ENCODE measurements around the gene BMPR1B. TPM values are rescaled to one million over a fixed set of nuclear protein-coding genes. Genes with fewer than 3 reads are reported as not detected.

BMPR1B gene
- total RNA-seq, 1 donor from 2014 or later: 5.6 TPM

DNA sequence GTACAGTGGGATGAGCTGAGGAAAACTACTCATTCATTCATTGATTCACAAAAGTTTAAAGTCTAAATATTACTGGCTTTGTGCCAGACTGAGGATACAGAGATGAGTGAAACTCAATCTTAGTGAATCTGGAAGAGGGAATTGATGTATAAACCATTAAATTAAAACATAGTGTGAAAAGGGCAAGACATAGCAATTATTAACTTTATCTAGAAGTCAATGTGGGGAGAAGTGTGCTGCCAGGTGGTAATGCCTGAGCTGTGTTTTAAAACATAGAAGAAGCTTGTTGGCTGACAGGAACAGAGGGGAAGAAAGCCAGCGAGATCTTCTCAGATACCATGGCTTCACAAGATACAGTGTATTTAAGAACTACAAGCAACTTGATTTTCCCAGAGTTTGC, 153.4 kb downstream of the BMPR1B start:
- peaks cover 4% of the 10 kb centered on the region for H3K4me1 Mint-ChIP-seq (ENCODE audit: low read depth)
- H3K27ac Mint-ChIP-seq (ENCODE audit: unreplicated experiment): no peak overlapping the region
- DNase-seq (ENCODE audit: low spot score): no peak
- no peak overlapping the region for H3K4me3 Mint-ChIP-seq (ENCODE audit: unreplicated experiment)
- peaks cover 12% of the 10 kb centered on the region for H3K9me3 Mint-ChIP-seq (ENCODE audit: low read depth)
- H3K36me3 Mint-ChIP-seq (ENCODE audit: low read depth): no peaks in the 10 kb centered on the region
- H3K27me3 Mint-ChIP-seq (ENCODE audit: low read depth): no peaks in the 10 kb centered on the region
- TF ChIP-seq, protein P1, sequence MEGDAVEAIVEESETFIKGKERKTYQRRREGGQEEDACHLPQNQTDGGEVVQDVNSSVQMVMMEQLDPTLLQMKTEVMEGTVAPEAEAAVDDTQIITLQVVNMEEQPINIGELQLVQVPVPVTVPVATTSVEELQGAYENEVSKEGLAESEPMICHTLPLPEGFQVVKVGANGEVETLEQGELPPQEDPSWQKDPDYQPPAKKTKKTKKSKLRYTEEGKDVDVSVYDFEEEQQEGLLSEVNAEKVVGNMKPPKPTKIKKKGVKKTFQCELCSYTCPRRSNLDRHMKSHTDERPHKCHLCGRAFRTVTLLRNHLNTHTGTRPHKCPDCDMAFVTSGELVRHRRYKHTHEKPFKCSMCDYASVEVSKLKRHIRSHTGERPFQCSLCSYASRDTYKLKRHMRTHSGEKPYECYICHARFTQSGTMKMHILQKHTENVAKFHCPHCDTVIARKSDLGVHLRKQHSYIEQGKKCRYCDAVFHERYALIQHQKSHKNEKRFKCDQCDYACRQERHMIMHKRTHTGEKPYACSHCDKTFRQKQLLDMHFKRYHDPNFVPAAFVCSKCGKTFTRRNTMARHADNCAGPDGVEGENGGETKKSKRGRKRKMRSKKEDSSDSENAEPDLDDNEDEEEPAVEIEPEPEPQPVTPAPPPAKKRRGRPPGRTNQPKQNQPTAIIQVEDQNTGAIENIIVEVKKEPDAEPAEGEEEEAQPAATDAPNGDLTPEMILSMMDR (IDR thresholded peaks at IDR 0.05): no peak

DNA sequence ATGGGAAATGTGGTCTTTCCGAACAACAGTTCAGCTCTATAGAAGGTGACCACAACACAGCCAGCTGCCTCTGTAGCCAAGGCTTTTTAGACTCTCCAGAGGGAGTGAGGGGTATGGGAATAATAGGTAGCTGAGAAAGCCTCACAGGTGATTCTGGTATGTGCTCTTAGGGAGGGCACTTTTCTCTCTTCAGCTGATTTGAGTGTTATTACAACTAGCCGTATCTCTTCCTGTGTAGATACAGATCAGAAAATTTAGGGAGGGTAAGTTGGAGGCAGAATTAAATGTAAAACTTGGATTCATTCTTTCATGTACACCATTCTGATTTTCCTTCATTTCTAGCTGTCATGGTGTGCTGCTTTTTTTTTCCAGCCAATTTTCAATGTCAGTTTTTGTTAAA, 154.9 kb downstream of the BMPR1B start:
- TF ChIP-seq, protein P1 (IDR thresholded peaks at IDR 0.05): no peak
- no peak for DNase-seq (ENCODE audit: low spot score)
- H3K4me1 Mint-ChIP-seq (ENCODE audit: low read depth): peaks cover 4% of the 10 kb centered on the region
- H3K27ac Mint-ChIP-seq (ENCODE audit: unreplicated experiment): no peak overlapping the region
- no peaks in the 10 kb centered on the region for H3K36me3 Mint-ChIP-seq (ENCODE audit: low read depth)
- H3K9me3 Mint-ChIP-seq (ENCODE audit: low read depth): peaks cover 17% of the 10 kb centered on the region
- H3K4me3 Mint-ChIP-seq (ENCODE audit: unreplicated experiment): no peak overlapping the region
- H3K27me3 Mint-ChIP-seq (ENCODE audit: low read depth): no peaks in the 10 kb centered on the region

DNA sequence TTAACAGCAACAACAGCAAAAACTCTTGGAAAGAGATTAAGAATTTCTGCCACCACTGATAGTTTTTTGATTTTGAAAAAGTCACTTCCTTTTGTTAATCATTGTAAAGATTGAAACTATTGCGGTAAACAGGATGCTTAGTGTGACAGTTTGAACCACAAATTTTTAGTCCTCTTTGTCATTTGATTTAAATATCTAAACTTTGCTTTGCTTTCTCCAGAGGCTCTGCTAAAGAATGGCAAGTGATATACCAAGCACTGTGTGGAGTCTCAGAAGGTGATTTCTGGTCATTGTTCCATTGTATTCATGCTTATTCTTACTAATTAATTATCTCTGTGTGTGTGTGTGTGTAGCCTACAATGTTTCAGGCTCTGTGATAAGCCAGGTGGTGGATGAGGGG, 155.6 kb downstream of the BMPR1B start:
- Mint-ChIP-seq H3K4me3 (ENCODE audit: unreplicated experiment) (no peak overlapping the region), H3K4me1 (ENCODE audit: low read depth) (peaks cover 4% of the 10 kb centered on the region), H3K27ac (ENCODE audit: unreplicated experiment) (no peak overlapping the region), H3K9me3 (ENCODE audit: low read depth) (peaks cover 17% of the 10 kb centered on the region), H3K36me3 (ENCODE audit: low read depth) (no peaks in the 10 kb centered on the region), H3K27me3 (ENCODE audit: low read depth) (no peaks in the 10 kb centered on the region)
- DNase-seq (ENCODE audit: low spot score): no peak
- TF ChIP-seq, protein P1 (IDR thresholded peaks at IDR 0.05): no peak

GRCh38 chr4:94917146-94917545, 159.4 kb downstream of the BMPR1B start:
- TF ChIP-seq, protein P1 (IDR thresholded peaks at IDR 0.05): no peak
- H3K9me3 Mint-ChIP-seq (ENCODE audit: low read depth): peaks cover 17% of the 10 kb centered on the region
- no peak overlapping the region for H3K27ac Mint-ChIP-seq (ENCODE audit: unreplicated experiment)
- H3K4me3 Mint-ChIP-seq (ENCODE audit: unreplicated experiment): no peak overlapping the region
- DNase-seq (ENCODE audit: low spot score): no peak
- no peaks in the 10 kb centered on the region for H3K27me3 Mint-ChIP-seq (ENCODE audit: low read depth)
- H3K36me3 Mint-ChIP-seq (ENCODE audit: low read depth): no peaks in the 10 kb centered on the region
- no peaks in the 10 kb centered on the region for H3K4me1 Mint-ChIP-seq (ENCODE audit: low read depth)

DNA sequence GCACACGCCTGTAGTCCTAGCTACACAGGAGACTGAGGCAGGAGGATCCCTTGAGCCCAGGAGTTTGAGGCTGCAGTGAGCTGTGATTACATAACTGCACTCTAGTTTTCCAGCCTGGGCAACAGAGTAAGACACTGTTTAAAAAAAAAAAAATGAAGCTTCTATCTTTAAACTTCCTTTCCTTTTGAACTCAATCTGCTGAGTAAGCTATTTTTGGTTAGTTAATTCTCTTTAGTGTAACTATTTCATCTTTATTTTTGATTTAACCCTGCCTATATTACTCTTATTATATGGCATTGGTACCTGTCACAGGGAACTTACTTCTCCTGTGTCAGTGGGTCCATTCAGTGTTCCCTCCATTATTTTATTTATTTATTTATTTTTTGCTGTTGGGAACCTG, 160.8 kb downstream of the BMPR1B start:
- TF ChIP-seq, protein P1 (IDR thresholded peaks at IDR 0.05): no peak
- Mint-ChIP-seq H3K9me3 (ENCODE audit: low read depth) (peaks cover 17% of the 10 kb centered on the region), H3K36me3 (ENCODE audit: low read depth) (no peaks in the 10 kb centered on the region), H3K4me3 (ENCODE audit: unreplicated experiment) (no peak overlapping the region), H3K27me3 (ENCODE audit: low read depth) (no peaks in the 10 kb centered on the region), H3K27ac (ENCODE audit: unreplicated experiment) (no peak overlapping the region), H3K4me1 (ENCODE audit: low read depth) (no peaks in the 10 kb centered on the region)
- no peak for DNase-seq (ENCODE audit: low spot score)
